ENCODE measurements around the gene ORAI1.

GRCh38 chr12:121596526-121596925, 29.8 kb upstream of the ORAI1 start:
- TF ChIP-seq CTCF (conservative IDR thresholded peaks at IDR 0.05; ENCODE audit: low read depth, low read length): no peak
- no peak for TF ChIP-seq EZH2 (IDR thresholded peaks at IDR 0.05; ENCODE audit: low read length, unreplicated experiment)
- no peak for TF ChIP-seq EZH2phosphoT487 (IDR thresholded peaks at IDR 0.05; ENCODE audit: borderline replicate concordance, low read length)

Measured in PC-3 (cell line).